Measurements from ENCODE around the gene DAB2IP.

The DAB2IP gene

GRCh38 chr9:121808781-121809180 is 157.3 kb downstream of the DAB2IP start:
- DNase-seq, result no peak

GRCh38 chr9:121809356-121810050 is 158.1 kb downstream of the DAB2IP start:
- DNase-seq, result no peak

GRCh38 chr9:121810489-121810888 is 159.1 kb downstream of the DAB2IP start:
- no peak for DNase-seq

GRCh38 chr9:121811140-121811539 is 159.7 kb downstream of the DAB2IP start:
- DNase-seq, result no peak

- DNase-seq, result no peak
These were observed 160.3 kb downstream of the DAB2IP start for GRCh38 chr9:121811751-121812150.

GRCh38 chr9:121812159-121812735 is 160.8 kb downstream of the DAB2IP start:
- DNase-seq, result no peak

- no peak for DNase-seq
These were observed 162.2 kb downstream of the DAB2IP start for GRCh38 chr9:121813519-121814210.

GRCh38 chr9:121814594-121814993 is 163.2 kb downstream of the DAB2IP start:
- no peak for DNase-seq

GRCh38 chr9:121815084-121815483 is 163.7 kb downstream of the DAB2IP start:
- no peak for DNase-seq

- no peak for DNase-seq
These were observed 164.4 kb downstream of the DAB2IP start for GRCh38 chr9:121815546-121816448.

GRCh38 chr9:121816449-121816817 is 165.0 kb downstream of the DAB2IP start:
- no peak for DNase-seq

- no peak for DNase-seq
These were observed 165.5 kb downstream of the DAB2IP start for GRCh38 chr9:121816845-121817450.

GRCh38 chr9:121817476-121817875 is 166.0 kb downstream of the DAB2IP start:
- no peak for DNase-seq

- no peak for DNase-seq
These were observed 166.7 kb downstream of the DAB2IP start for GRCh38 chr9:121818016-121818661.

- no peak for DNase-seq
These were observed 167.5 kb downstream of the DAB2IP start for GRCh38 chr9:121818841-121819427.

- no peak for DNase-seq
These were observed 168.2 kb downstream of the DAB2IP start for GRCh38 chr9:121819428-121820231.

GRCh38 chr9:121820286-121821005 is 169.0 kb downstream of the DAB2IP start:
- no peak for DNase-seq

- DNase-seq, result no peak
These were observed 169.9 kb downstream of the DAB2IP start for GRCh38 chr9:121821326-121821725.

GRCh38 chr9:121822093-121823085 is 171.0 kb downstream of the DAB2IP start:
- no peak for DNase-seq

Measured in activated T-cell treated with anti-CD3 and anti-CD28 coated beads, Interleukin-2, amount 50 U/mL, for 48 hours (primary cell).